Neural cell (in vitro differentiated cells): ENCODE data around the gene MR1. TPM values are rescaled to one million over a fixed set of nuclear protein-coding genes. Genes with fewer than 3 reads are reported as not detected.

Experiments used
- H2AFZ ChIP-seq: fragments of 200-600, 300-800 bp; sonication (generic), shearing (Covaris generic); 2 replicates; pipeline ENCODE4 v1.6.0; 2014; ENCODE audit warnings: low read depth, mild to moderate bottlenecking, antibody characterized with exemption, low read length, moderate library complexity
- H3F3A ChIP-seq: fragments of 200-600 bp; shearing (Covaris generic); 2 replicates; pipeline ENCODE4 v1.6.1; 2016; ENCODE audit warnings: mild to moderate bottlenecking, moderate library complexity, mixed read lengths, antibody characterized with exemption, low read length; ENCODE audit not compliant: insufficient read depth, poor library complexity, severe bottlenecking
- H3K27ac ChIP-seq: fragments of 200-600, 300-800 bp; sonication (generic), shearing (Covaris generic); 2 replicates; pipeline ENCODE4 v1.5.1; 2014; ENCODE audit warnings: mild to moderate bottlenecking, low read length, moderate library complexity
- H3K27me3 ChIP-seq: fragments of 300-800, 200-600 bp; sonication (generic), shearing (Covaris generic); 2 replicates; pipeline ENCODE4 v1.6.0; 2014; ENCODE audit warnings: mild to moderate bottlenecking, low read depth, low read length, moderate library complexity; ENCODE audit not compliant: insufficient read depth
- H3K36me3 ChIP-seq: fragments of 300-800, 200-600 bp; sonication (generic), shearing (Covaris generic); 2 replicates; pipeline ENCODE4 v1.5.1; 2014; ENCODE audit warnings: mild to moderate bottlenecking, antibody characterized with exemption, low read length, moderate library complexity; ENCODE audit not compliant: insufficient read depth
- H3K4me2 ChIP-seq: fragments of 300-800, 200-600 bp; sonication (generic), shearing (Covaris generic); 2 replicates; pipeline ENCODE4 v1.6.0; 2014; ENCODE audit warnings: mild to moderate bottlenecking, low read length
- H3K4me3 ChIP-seq: fragments of 300-800, 200-600 bp; sonication (generic), shearing (Covaris generic); 2 replicates; pipeline ENCODE4 v1.5.1; 2014; ENCODE audit warnings: mild to moderate bottlenecking, low read length, moderate library complexity
- H3K79me2 ChIP-seq: fragments of 200-600 bp; shearing (Covaris generic); replicated peaks from 2 replicates; pipeline ENCODE4 v1.6.0; 2014; ENCODE audit warnings: mild to moderate bottlenecking, low read length, moderate library complexity; ENCODE audit not compliant: insufficient read depth
- H3K9ac ChIP-seq: fragments of 300-800, 200-600 bp; sonication (generic), shearing (Covaris generic); 2 replicates; pipeline ENCODE4 v1.6.1; 2016; ENCODE audit warnings: mild to moderate bottlenecking, low read length, mixed read lengths
- H3K9me2 ChIP-seq: fragments of 200-600 bp; shearing (Covaris generic); 2 replicates; pipeline ENCODE4 v1.6.1; 2016; ENCODE audit warnings: mild to moderate bottlenecking, low read length, mixed read lengths; ENCODE audit not compliant: insufficient read depth
- H3K9me3 ChIP-seq: fragments of 200-600, 300-800 bp; sonication (generic), shearing (Covaris generic); 2 replicates; pipeline ENCODE4 v1.6.1; 2016; ENCODE audit warnings: mild to moderate bottlenecking, mixed run types, low read length, moderate library complexity, mixed read lengths
- H4K20me1 ChIP-seq: fragments of 200-600 bp; shearing (Covaris generic); 2 replicates; pipeline ENCODE4 v1.6.1; 2016; ENCODE audit warnings: mild to moderate bottlenecking, mixed run types; ENCODE audit not compliant: insufficient read depth
- EP300 ChIP-seq: fragments of 450-650 bp; conservative IDR thresholded peaks from 2 replicates; pipeline ENCODE4 v1.6.1; 2014; ENCODE audit warnings: antibody characterized with exemption, mild to moderate bottlenecking, moderate library complexity; ENCODE audit not compliant: poor library complexity, severe bottlenecking
- EZH2 ChIP-seq: fragments of 200-600, 300-800 bp; shearing (Covaris generic), sonication (generic); IDR thresholded peaks from 2 replicates; pipeline ENCODE4 v1.6.1; 2014; ENCODE audit warnings: antibody characterized with exemption, low read length, borderline replicate concordance, mild to moderate bottlenecking; ENCODE audit not compliant: insufficient read depth, poor library complexity, severe bottlenecking
- MXI1 ChIP-seq: fragments of 450-650 bp; conservative IDR thresholded peaks from 2 replicates; pipeline ENCODE4 v1.6.1; 2014; ENCODE audit warnings: antibody characterized with exemption, mild to moderate bottlenecking; ENCODE audit not compliant: poor library complexity, severe bottlenecking
- POLR2AphosphoS5 ChIP-seq: IDR thresholded peaks from 2 replicates; pipeline ENCODE4 v1.6.1; 2012
- RAD21 ChIP-seq: fragments of 450-650 bp; conservative IDR thresholded peaks from 2 replicates; pipeline ENCODE4 v1.6.1; 2014; ENCODE audit warnings: antibody characterized with exemption, mild to moderate bottlenecking, moderate library complexity
- SMC3 ChIP-seq: fragments of 450-650 bp; conservative IDR thresholded peaks from 2 replicates; pipeline ENCODE4 v1.6.1; 2014; ENCODE audit warnings: antibody characterized with exemption, mild to moderate bottlenecking, moderate library complexity; ENCODE audit not compliant: poor library complexity
- TAF1 ChIP-seq: IDR thresholded peaks from 2 replicates; pipeline ENCODE4 v1.6.1; 2012; ENCODE audit warnings: low read depth
- polyA plus RNA-seq: library from polyadenylated mRNA; depleted of rRNA; stranded (reverse); fragments of >200 nt; gene quantifications from 2 replicates; pipeline ENCODE4 v1.2.3, GENCODE V29; 2014
- TF ChIP-seq, protein P1 (sequence below): fragments of 450-650 bp; IDR thresholded peaks from 2 replicates; pipeline ENCODE4 v1.5.1; 2014; ENCODE audit warnings: antibody characterized with exemption, mild to moderate bottlenecking, moderate library complexity; ENCODE audit not compliant: poor library complexity, severe bottlenecking
- TF ChIP-seq, protein P2 (sequence below): IDR thresholded peaks from 2 replicates; pipeline ENCODE4 v1.6.1; 2012; ENCODE audit warnings: borderline replicate concordance

MR1 gene
- polyA plus RNA-seq, 1 donor from 2014 or later: not detected

- no peak overlapping the region for H3K4me2 ChIP-seq
- no peaks in the 10 kb centered on the region for H3K36me3 ChIP-seq
- no peak overlapping the region for H3K9ac ChIP-seq
- H3K79me2 ChIP-seq: peaks cover 7% of the 10 kb centered on the region
- H2AFZ ChIP-seq: no peak overlapping the region
- H3K27me3 ChIP-seq: no peaks in the 10 kb centered on the region
- TF ChIP-seq EP300: no peak
- TF ChIP-seq, protein P1, sequence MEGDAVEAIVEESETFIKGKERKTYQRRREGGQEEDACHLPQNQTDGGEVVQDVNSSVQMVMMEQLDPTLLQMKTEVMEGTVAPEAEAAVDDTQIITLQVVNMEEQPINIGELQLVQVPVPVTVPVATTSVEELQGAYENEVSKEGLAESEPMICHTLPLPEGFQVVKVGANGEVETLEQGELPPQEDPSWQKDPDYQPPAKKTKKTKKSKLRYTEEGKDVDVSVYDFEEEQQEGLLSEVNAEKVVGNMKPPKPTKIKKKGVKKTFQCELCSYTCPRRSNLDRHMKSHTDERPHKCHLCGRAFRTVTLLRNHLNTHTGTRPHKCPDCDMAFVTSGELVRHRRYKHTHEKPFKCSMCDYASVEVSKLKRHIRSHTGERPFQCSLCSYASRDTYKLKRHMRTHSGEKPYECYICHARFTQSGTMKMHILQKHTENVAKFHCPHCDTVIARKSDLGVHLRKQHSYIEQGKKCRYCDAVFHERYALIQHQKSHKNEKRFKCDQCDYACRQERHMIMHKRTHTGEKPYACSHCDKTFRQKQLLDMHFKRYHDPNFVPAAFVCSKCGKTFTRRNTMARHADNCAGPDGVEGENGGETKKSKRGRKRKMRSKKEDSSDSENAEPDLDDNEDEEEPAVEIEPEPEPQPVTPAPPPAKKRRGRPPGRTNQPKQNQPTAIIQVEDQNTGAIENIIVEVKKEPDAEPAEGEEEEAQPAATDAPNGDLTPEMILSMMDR: no peak
- no peak for TF ChIP-seq MXI1
- TF ChIP-seq POLR2AphosphoS5: no peak
- no peak for TF ChIP-seq EZH2
- TF ChIP-seq TAF1: no peak
- TF ChIP-seq, protein P2, sequence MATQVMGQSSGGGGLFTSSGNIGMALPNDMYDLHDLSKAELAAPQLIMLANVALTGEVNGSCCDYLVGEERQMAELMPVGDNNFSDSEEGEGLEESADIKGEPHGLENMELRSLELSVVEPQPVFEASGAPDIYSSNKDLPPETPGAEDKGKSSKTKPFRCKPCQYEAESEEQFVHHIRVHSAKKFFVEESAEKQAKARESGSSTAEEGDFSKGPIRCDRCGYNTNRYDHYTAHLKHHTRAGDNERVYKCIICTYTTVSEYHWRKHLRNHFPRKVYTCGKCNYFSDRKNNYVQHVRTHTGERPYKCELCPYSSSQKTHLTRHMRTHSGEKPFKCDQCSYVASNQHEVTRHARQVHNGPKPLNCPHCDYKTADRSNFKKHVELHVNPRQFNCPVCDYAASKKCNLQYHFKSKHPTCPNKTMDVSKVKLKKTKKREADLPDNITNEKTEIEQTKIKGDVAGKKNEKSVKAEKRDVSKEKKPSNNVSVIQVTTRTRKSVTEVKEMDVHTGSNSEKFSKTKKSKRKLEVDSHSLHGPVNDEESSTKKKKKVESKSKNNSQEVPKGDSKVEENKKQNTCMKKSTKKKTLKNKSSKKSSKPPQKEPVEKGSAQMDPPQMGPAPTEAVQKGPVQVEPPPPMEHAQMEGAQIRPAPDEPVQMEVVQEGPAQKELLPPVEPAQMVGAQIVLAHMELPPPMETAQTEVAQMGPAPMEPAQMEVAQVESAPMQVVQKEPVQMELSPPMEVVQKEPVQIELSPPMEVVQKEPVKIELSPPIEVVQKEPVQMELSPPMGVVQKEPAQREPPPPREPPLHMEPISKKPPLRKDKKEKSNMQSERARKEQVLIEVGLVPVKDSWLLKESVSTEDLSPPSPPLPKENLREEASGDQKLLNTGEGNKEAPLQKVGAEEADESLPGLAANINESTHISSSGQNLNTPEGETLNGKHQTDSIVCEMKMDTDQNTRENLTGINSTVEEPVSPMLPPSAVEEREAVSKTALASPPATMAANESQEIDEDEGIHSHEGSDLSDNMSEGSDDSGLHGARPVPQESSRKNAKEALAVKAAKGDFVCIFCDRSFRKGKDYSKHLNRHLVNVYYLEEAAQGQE: no peak
- no peak for TF ChIP-seq SMC3
- TF ChIP-seq RAD21: no peak
- H3K27ac ChIP-seq: no peak overlapping the region
- no peak overlapping the region for H3K4me3 ChIP-seq
- no peaks in the 10 kb centered on the region for H4K20me1 ChIP-seq
- H3F3A ChIP-seq: peaks cover 14% of the 10 kb centered on the region
- H3K9me2 ChIP-seq: no peaks in the 10 kb centered on the region
- H3K9me3 ChIP-seq: no peaks in the 10 kb centered on the region
Measured at GRCh38 chr1:181102841-181103240, 69.1 kb downstream of the MR1 start.

GRCh38 chr1:181103399-181103798 is 69.6 kb downstream of the MR1 start:
- peak overlapping the region; percentile 93 for H3K4me3 ChIP-seq
- no peaks in the 10 kb centered on the region for H3K9me3 ChIP-seq
- no peak overlapping the region for H3K4me2 ChIP-seq
- no peaks in the 10 kb centered on the region for H4K20me1 ChIP-seq
- H3K9ac ChIP-seq: no peak overlapping the region
- TF ChIP-seq POLR2AphosphoS5: no peak
- TF ChIP-seq, protein P1: no peak
- TF ChIP-seq SMC3: no peak
- no peak for TF ChIP-seq EP300
- H3K27ac ChIP-seq: peak overlapping the region; percentile 94
- H3K27me3 ChIP-seq: no peaks in the 10 kb centered on the region
- no peak overlapping the region for H2AFZ ChIP-seq
- H3F3A ChIP-seq: peaks cover 14% of the 10 kb centered on the region
- H3K9me2 ChIP-seq: no peaks in the 10 kb centered on the region
- H3K36me3 ChIP-seq: no peaks in the 10 kb centered on the region
- peaks cover 7% of the 10 kb centered on the region for H3K79me2 ChIP-seq
